ENCODE data around the gene MYOF.
"Not testable (repeated sequence)": the region's sequence is repeated elsewhere in the genome, so short reads cannot be mapped to it uniquely, and the experiment has no call there.

The MYOF gene

DNA sequence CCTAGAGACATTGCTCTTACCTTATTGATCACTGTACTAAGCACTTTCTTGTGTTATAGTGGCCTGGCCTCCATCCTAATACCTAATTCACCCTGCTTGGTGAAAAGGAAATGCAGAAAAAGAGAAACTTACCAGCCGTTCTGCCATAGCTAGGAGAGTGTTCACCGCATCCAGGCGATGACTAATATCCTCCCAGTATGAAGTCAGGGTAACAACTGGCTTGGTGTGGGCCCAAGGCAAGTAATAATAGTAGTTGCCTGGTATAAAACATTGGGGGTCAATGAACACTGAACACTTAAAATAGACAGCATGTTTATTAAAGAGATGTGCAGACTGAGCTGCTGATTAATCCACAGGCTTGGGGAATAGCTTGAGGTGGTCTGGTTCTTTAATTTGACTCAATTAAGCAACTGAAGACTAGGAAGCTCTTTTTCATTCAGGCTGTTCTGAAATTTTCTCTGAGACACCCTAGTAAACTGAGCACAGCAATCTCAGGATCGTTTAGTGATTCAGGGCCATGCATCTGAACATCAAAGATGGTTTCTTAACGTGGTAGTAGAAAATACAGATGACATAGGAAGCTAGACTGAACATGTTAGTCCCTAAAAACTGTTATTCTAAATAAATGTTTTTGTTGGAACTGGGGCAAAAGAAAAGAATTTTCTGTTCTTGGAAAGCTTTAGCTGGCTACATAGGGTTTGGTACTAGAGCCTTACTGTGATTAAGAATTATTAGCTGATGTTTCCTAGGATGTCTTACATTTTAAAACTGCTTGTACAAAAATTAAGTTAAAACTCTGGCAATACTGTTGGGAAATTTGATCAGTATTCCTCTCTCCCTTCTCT is 102.2 kb downstream of the MYOF start:
- DNase-seq, result peak; percentile 65

DNA sequence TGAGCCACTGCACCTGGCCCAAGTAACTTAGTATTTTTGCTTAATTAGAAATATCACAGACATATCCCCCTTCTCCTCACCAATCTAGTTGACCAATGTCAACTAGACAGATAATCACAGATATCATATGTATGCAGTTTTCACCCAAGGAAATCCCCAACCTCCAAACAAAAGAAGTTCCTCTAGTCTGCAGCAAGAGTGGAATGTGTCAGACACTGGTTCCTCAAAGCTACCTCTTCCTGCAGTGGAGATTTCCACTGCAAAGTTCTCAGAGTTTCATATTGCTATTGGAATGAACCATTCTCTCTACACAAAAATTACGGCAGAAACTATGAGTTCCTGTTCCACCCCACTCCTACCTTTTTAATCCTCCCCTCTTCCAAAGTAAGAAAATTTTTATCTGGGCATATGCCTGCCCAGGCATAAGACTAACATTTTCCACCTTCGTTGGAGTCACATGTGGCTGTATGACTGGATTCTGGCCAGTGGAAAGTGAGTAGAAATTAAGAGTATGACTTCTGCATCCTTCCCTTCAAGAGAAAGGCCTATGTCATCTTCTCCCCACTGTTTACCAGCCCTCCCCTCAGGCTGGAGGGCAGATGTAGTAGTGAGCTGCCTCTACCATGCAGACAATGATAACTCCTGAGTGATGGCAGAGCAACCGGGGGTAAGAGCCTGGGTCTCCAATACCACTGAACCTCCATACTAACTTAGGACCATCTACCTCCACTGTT is 103.0 kb downstream of the MYOF start:
- no peak for DNase-seq

- no peak for DNase-seq
Observed at GRCh38 chr10:93378039-93378438, 104.1 kb downstream of the MYOF start.

- peak; percentile 88 for DNase-seq
Observed at GRCh38 chr10:93376372-93377293, 105.5 kb downstream of the MYOF start.

DNA sequence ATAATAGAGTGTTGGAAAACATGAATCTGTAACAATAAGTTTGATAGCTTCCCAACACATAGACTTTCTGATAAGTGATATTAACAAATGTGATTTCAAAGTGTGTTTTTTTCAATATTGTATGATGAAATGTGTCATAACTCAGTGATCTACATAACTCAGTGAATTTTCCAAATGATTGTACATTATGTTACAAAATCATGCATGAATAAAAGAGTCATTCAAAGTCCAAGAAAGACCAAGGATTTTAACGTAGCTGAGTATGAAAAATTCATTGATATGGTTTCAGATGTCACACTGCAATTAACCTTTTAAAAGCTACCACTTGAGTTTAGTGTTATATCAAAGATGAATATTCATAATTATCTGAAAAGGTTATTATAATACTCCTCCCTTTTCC is 111.2 kb downstream of the MYOF start:
- no peak for DNase-seq

DNA sequence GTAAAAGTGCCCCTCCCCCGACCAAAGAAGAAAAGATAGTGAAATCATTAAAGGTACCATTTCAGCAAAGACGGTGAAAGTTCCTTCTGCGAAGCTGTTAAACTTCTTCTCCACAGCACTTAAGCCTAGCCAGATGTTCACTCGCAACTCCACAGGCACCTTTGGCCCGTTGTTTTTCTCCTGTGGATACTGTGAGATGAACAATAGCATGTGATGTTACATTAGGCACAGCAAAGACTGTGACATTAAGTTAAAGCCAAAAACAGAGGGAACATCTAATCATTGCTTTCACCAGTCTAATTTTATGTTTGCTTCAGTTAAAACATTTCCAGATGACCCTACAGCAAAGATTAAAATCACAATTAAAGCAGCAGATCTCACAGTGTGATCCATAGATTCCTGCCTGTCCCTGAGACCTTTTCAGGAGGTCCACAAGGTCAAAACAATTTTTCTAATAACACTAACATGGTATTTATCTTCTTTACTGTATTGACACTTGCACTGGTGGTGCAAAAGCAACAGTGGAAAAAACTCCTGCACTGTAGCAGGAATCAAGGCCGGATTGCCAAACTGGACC is 112.5 kb downstream of the MYOF start:
- no peak for DNase-seq

GRCh38 chr10:93368210-93368609 is 113.9 kb downstream of the MYOF start:
- peak; percentile 24 for DNase-seq

- DNase-seq, result no peak
Observed at GRCh38 chr10:93367664-93368063, 114.5 kb downstream of the MYOF start.

DNA sequence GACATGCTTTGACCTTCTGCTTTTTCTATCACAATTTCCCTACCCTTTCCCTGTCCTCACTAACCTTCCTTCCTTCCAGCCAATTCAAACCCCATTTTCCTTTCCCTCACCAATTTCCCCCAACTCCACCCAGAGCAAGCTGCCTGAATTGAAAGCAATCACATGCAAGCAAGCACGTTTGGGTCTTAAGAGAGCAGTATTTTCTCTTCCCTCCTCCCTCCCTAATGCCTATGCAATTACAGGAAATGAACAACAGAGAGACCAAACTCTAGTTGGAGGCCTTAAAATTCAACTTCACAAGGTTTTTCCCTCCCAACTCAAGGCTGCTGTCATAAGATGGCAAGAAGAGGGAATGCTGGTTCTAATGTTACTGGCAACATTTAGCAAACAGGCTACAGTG is 117.2 kb downstream of the MYOF start:
- DNase-seq, result no peak

GRCh38 chr10:93363891-93364648 is 118.1 kb downstream of the MYOF start:
- no peak for DNase-seq

GRCh38 chr10:93358398-93358797 is 123.7 kb downstream of the MYOF start:
- not testable (repeated sequence) for DNase-seq

DNA sequence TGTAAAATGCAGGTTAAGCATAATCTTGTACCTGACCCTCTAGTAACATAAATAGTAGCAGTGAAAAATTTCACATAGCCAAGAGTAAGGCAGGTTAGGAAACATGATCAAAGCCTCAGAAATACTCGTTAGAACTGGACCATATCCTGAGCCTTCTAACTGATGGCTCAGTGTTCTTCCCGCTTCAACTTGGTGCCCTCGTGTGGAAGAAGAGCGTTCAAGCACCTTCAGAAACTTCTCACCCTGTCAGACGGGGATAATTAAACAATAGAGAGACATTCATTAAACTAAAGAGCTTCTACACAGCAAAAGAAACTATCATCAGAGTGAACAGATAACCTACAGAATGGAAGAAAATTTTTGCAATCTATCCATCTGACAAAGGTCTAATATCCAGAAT is 124.5 kb downstream of the MYOF start:
- peak; percentile 32 for DNase-seq

- DNase-seq, result no peak
Observed at GRCh38 chr10:93356516-93356915, 125.6 kb downstream of the MYOF start.

- DNase-seq, result peak; percentile 62
Observed at GRCh38 chr10:93352638-93353383, 129.3 kb downstream of the MYOF start.

DNA sequence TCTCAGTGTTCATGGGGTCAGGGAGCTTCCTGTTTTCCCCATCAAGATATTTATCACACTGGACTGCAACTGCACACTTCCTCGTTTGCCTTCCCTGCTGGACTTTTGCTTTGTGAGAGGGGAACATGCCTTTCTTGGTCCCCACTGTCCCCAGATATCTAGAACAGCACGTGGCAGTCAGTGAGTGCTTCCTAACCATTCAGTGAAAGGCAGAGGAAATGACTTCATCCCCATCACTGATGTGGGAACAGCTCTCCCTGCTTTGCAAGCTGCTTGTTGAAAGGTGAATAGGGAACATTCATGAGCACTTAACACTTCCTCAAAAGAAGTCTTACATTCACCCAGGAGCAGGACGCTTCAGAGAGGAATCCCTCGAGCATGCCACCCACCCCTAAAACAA is 135.4 kb downstream of the MYOF start:
- no peak for DNase-seq

- DNase-seq, result no peak
Observed at GRCh38 chr10:93346108-93346507, 136.0 kb downstream of the MYOF start.

DNA sequence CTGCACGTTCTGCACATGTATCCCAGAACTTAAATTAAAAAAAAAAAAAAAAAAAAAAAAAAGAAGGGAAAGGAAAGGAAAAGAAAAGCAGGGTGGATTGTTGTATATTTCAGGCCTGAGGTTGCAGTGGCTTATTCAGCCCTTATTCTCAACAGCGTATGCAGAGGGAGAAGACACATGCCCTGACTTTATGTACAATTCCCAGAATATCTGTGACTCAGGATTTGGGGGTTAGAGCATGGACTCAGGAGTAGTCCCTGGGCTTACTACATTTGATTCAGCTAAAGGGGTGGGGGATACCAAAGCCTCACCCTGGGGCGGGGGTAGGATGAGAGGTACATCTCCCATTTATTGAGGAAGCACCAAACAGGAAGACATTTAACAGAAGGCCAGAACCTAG is 137.4 kb downstream of the MYOF start:
- no peak for DNase-seq

DNA sequence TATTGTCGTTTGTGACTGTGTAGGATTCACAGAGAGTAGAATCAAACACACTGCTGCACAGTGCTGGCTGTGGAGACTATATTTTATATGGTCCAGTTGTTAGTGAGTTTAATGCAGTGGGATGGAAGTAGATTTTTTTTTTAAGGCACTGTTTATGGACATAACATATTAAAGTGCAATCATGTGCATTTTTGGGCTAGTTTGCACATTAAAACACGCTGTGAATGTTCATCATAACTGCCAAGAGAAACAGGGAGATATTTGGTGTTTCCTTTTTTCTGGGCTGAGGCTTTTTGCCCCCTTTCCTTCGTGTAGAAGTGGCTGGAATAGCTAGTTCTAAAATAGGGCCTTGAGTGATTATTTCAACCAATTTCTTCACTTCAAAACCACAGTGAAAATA is 139.2 kb downstream of the MYOF start:
- DNase-seq, result no peak

DNA sequence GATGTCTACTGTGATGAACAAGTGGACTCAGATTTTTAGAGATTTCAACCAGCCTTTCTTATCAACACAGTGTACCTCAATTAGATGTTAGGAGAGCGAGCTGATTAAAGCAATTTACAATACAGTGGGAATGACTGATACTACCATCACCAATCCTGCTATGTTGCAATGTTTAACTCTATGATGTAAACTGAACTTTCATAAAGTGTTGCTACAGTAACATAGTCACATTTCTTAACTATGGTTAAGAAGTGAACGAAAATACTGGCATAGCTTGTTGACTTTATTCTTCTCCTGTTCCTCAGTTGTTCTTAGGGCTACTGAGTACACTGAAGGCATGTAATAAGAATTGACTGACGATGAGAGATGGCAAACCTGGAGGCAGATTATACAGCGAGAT is 139.8 kb downstream of the MYOF start:
- no peak for DNase-seq

GRCh38 chr10:93337309-93337721 is 144.8 kb downstream of the MYOF start:
- peak; percentile 17 for DNase-seq

DNA sequence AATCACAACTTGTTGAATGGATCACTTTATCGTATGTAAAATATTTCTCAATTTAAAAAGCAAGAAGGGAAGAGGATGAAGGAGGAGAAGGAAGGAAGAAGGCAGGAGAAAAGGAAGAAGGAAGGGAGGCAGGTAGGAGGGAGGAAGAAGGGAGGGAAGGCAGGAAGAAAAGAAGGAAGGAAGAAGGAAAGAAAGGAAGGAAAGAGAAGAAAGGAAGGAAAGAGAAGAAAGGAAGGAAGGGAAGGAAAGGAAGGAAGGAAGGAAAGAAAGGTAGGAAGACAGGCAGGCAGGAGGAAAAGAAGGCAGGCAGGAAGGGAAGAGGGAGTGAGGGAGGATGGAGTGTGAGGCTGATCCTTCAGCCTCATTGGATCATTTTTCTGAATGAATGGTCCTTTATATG is 145.5 kb downstream of the MYOF start:
- DNase-seq, result no peak

All from fibroblast of upper back skin (primary cell).